ENCODE measurements around the gene RTRAF.

The RTRAF gene

GRCh38 chr14:51996148-51996746 lies 6.9 kb downstream of the RTRAF start:
- no peak for DNase-seq (ENCODE audit: low read depth)

GRCh38 chr14:51998348-51998747 lies 9.0 kb downstream of the RTRAF start:
- DNase-seq (ENCODE audit: low read depth), result no peak

- no peak for DNase-seq (ENCODE audit: low read depth)
Observed at GRCh38 chr14:51999084-51999483, 9.7 kb downstream of the RTRAF start.

- no peak for DNase-seq (ENCODE audit: low read depth)
Observed at GRCh38 chr14:52000019-52000582, 10.8 kb downstream of the RTRAF start.

GRCh38 chr14:52000696-52001095 lies 11.3 kb downstream of the RTRAF start:
- DNase-seq (ENCODE audit: low read depth), result no peak

GRCh38 chr14:52002542-52002941 lies 13.2 kb downstream of the RTRAF start:
- DNase-seq (ENCODE audit: low read depth), result no peak

- DNase-seq (ENCODE audit: low read depth), result no peak
Observed at GRCh38 chr14:52003324-52003723, 14.0 kb downstream of the RTRAF start.

- no peak for DNase-seq (ENCODE audit: low read depth)
Observed at GRCh38 chr14:52005625-52006024, 16.3 kb downstream of the RTRAF start.

- DNase-seq (ENCODE audit: low read depth), result no peak
Observed at GRCh38 chr14:52006361-52006760, 17.0 kb downstream of the RTRAF start.

- DNase-seq (ENCODE audit: low read depth), result no peak
Observed at GRCh38 chr14:52007211-52007610, 17.9 kb downstream of the RTRAF start.

- no peak for DNase-seq (ENCODE audit: low read depth)
Observed at GRCh38 chr14:52007637-52008036, 18.3 kb downstream of the RTRAF start.

- no peak for DNase-seq (ENCODE audit: low read depth)
Observed at GRCh38 chr14:52008136-52008535, 18.8 kb downstream of the RTRAF start.

- DNase-seq (ENCODE audit: low read depth), result no peak
Observed at GRCh38 chr14:52010173-52010693, 20.9 kb downstream of the RTRAF start.

GRCh38 chr14:52011523-52011922 lies 22.2 kb downstream of the RTRAF start:
- no peak for DNase-seq (ENCODE audit: low read depth)

- no peak for DNase-seq (ENCODE audit: low read depth)
Observed at GRCh38 chr14:52012635-52013034, 23.3 kb downstream of the RTRAF start.

- no peak for DNase-seq (ENCODE audit: low read depth)
Observed at GRCh38 chr14:52013984-52014600, 24.7 kb downstream of the RTRAF start.

- DNase-seq (ENCODE audit: low read depth), result no peak
Observed at GRCh38 chr14:52014601-52015267, 25.4 kb downstream of the RTRAF start.

GRCh38 chr14:52015411-52016030 lies 26.2 kb downstream of the RTRAF start:
- no peak for DNase-seq (ENCODE audit: low read depth)

- DNase-seq (ENCODE audit: low read depth), result no peak
Observed at GRCh38 chr14:52018252-52018651, 28.9 kb downstream of the RTRAF start.

GRCh38 chr14:52018970-52019369 lies 29.6 kb downstream of the RTRAF start:
- DNase-seq (ENCODE audit: low read depth), result no peak

- no peak for DNase-seq (ENCODE audit: low read depth)
Observed at GRCh38 chr14:52020161-52020714, 30.9 kb downstream of the RTRAF start.

Measured in activated T-cell treated with anti-CD3 and anti-CD28 coated beads for 48 hours (primary cell).